Stimulated activated CD8-positive, alpha-beta memory T cell treated with anti-CD3 and anti-CD28 coated beads, Interleukin-4, amount 100 ng/mL, for 48 hours (primary cell): Measurements from ENCODE around the gene GRPEL1.

Source experiments
- DNase-seq: peaks from one replicate; pipeline ENCODE4 v3.0.0-alpha.2; 2020

GRPEL1 gene

GRCh38 chr4:7021355-7021754 is 46.5 kb downstream of the GRPEL1 start:
- no peak for DNase-seq

- no peak for DNase-seq
These were observed 47.0 kb downstream of the GRPEL1 start for GRCh38 chr4:7020856-7021255.

GRCh38 chr4:7020290-7020689 is 47.6 kb downstream of the GRPEL1 start:
- no peak for DNase-seq

- no peak for DNase-seq
These were observed 48.5 kb downstream of the GRPEL1 start for GRCh38 chr4:7019367-7019766.

GRCh38 chr4:7018281-7018680 is 49.6 kb downstream of the GRPEL1 start:
- no peak for DNase-seq

- DNase-seq = no peak
These were observed 50.3 kb downstream of the GRPEL1 start for GRCh38 chr4:7017446-7018048.

GRCh38 chr4:7016512-7016911 is 51.4 kb downstream of the GRPEL1 start:
- DNase-seq = no peak

- no peak for DNase-seq
These were observed 51.8 kb downstream of the GRPEL1 start for GRCh38 chr4:7016086-7016485.

GRCh38 chr4:7015383-7016035 is 52.4 kb downstream of the GRPEL1 start:
- DNase-seq = no peak

GRCh38 chr4:7014815-7015214 is 53.0 kb downstream of the GRPEL1 start:
- DNase-seq = no peak

GRCh38 chr4:7013175-7013574 is 54.7 kb downstream of the GRPEL1 start:
- DNase-seq = no peak

GRCh38 chr4:7009564-7009963 is 58.3 kb downstream of the GRPEL1 start:
- no peak for DNase-seq
